ENCODE data around the gene SEC11C.

DNA sequence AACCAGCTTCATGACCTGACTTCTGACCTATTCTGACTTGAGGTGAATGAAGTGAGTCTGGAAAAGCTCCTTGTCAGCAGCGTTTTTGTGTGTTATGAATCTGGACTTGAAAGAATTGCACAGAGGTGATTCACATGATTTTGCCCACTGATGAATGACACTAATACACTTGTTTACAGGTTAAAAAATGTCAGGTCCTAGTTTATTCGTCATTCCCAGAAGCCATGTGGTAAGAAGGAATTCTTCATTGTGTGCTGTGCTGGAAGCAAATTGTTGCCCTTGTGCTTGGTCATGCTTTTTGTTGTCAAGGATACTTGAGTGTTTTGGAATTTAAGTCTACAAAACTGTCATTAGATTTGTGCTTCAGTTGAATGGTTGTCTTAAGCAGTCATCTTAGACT, 15.5 kb downstream of the SEC11C start:
- TF ChIP-seq, protein P1, sequence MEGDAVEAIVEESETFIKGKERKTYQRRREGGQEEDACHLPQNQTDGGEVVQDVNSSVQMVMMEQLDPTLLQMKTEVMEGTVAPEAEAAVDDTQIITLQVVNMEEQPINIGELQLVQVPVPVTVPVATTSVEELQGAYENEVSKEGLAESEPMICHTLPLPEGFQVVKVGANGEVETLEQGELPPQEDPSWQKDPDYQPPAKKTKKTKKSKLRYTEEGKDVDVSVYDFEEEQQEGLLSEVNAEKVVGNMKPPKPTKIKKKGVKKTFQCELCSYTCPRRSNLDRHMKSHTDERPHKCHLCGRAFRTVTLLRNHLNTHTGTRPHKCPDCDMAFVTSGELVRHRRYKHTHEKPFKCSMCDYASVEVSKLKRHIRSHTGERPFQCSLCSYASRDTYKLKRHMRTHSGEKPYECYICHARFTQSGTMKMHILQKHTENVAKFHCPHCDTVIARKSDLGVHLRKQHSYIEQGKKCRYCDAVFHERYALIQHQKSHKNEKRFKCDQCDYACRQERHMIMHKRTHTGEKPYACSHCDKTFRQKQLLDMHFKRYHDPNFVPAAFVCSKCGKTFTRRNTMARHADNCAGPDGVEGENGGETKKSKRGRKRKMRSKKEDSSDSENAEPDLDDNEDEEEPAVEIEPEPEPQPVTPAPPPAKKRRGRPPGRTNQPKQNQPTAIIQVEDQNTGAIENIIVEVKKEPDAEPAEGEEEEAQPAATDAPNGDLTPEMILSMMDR (IDR thresholded peaks at IDR 0.05), result no peak
- no peak for TF ChIP-seq POLR2A (IDR thresholded peaks at IDR 0.05)
